Stimulated activated naive CD8-positive, alpha-beta T cell treated with anti-CD3 and anti-CD28 coated beads, Interleukin-15, amount 100 ng/mL, for 72 hours (primary cell): Measurements from ENCODE around the gene ZFPM1.
A peak's percentile ranks its signal among the peaks of the same experiment; 100 is the strongest.

Source experiments
- ATAC-seq: fragments of 150-1000 bp; cut with Tn5 transposase; 2 replicates; pipeline ENCODE4 v1.10.0; 2021; ENCODE audit warnings: mild to moderate bottlenecking, moderate library complexity
- DNase-seq, 2 donors: peaks; one replicate each; pipeline ENCODE4 v3.0.0; 2021 to 2022
- H3K27ac Mint-ChIP-seq, 2 donors: one replicate each; pipeline ENCODE4 v1.8.0; 2022; ENCODE audit warnings: mild to moderate bottlenecking in 2 of 2, mixed read lengths in 2 of 2, moderate library complexity in 2 of 2
- H3K27me3 Mint-ChIP-seq: one replicate; pipeline ENCODE4 v1.8.0; 2022; ENCODE audit warnings: mixed read lengths
- H3K4me1 Mint-ChIP-seq: one replicate; pipeline ENCODE4 v1.8.0; 2022; ENCODE audit warnings: mild to moderate bottlenecking, mixed read lengths
- H3K4me3 Mint-ChIP-seq, 2 donors: one replicate each; pipeline ENCODE4 v1.8.0; 2022; ENCODE audit warnings: mild to moderate bottlenecking in 2 of 2, mixed read lengths in 2 of 2, moderate library complexity in 1 of 2
- H3K9me3 Mint-ChIP-seq, 2 donors: one replicate each; pipeline ENCODE4 v1.8.0; 2022; ENCODE audit warnings: mixed read lengths in 2 of 2

ZFPM1 gene

GRCh38 chr16:88438084-88438870, 14.8 kb upstream of the ZFPM1 start:
- H3K4me1 Mint-ChIP-seq, result peaks cover 5% of the 10 kb centered on the region
- no peak overlapping the region for H3K27ac Mint-ChIP-seq
- ATAC-seq (no peak), DNase-seq (no peak)
- no peaks in the 10 kb centered on the region for H3K9me3 Mint-ChIP-seq
- H3K4me3 Mint-ChIP-seq, result no peak overlapping the region
- no peaks in the 10 kb centered on the region for H3K27me3 Mint-ChIP-seq

GRCh38 chr16:88439016-88439415, 14.1 kb upstream of the ZFPM1 start:
- Mint-ChIP-seq H3K9me3 (no peaks in the 10 kb centered on the region), H3K27ac (no peak overlapping the region), H3K4me1 (peaks cover 12% of the 10 kb centered on the region), H3K4me3 (no peak overlapping the region), H3K27me3 (no peaks in the 10 kb centered on the region)
- ATAC-seq (no peak), DNase-seq (no peak)

GRCh38 chr16:88439706-88440105, 13.4 kb upstream of the ZFPM1 start:
- H3K27me3 Mint-ChIP-seq, result no peaks in the 10 kb centered on the region
- H3K27ac Mint-ChIP-seq, result no peak overlapping the region
- no peak for ATAC-seq

GRCh38 chr16:88440111-88440510, 13.0 kb upstream of the ZFPM1 start:
- no peaks in the 10 kb centered on the region for H3K27me3 Mint-ChIP-seq
- H3K9me3 Mint-ChIP-seq, result no peaks in the 10 kb centered on the region
- ATAC-seq (no peak), DNase-seq (no peak)
- H3K27ac Mint-ChIP-seq, result no peak overlapping the region
- H3K4me3 Mint-ChIP-seq, result no peak overlapping the region
- peaks cover 12% of the 10 kb centered on the region for H3K4me1 Mint-ChIP-seq

More at GRCh38 chr16:88439706-88440105, 13.4 kb upstream of the ZFPM1 start:
- DNase-seq, result no peak
- Mint-ChIP-seq H3K9me3 (no peaks in the 10 kb centered on the region), H3K4me1 (peaks cover 12% of the 10 kb centered on the region), H3K4me3 (no peak overlapping the region)

GRCh38 chr16:88440686-88441405, 12.2 kb upstream of the ZFPM1 start:
- H3K4me1 Mint-ChIP-seq, result peaks cover 12% of the 10 kb centered on the region
- H3K9me3 Mint-ChIP-seq, result no peaks in the 10 kb centered on the region
- H3K4me3 Mint-ChIP-seq, result no peak overlapping the region
- no peak for ATAC-seq
- H3K27me3 Mint-ChIP-seq, result no peaks in the 10 kb centered on the region
- H3K27ac Mint-ChIP-seq, result no peak overlapping the region
- no peak for DNase-seq

GRCh38 chr16:88441460-88441859, 11.6 kb upstream of the ZFPM1 start:
- Mint-ChIP-seq H3K4me3 (no peak overlapping the region), H3K27me3 (no peaks in the 10 kb centered on the region), H3K9me3 (no peaks in the 10 kb centered on the region), H3K27ac (no peak overlapping the region), H3K4me1 (peaks cover 12% of the 10 kb centered on the region)
- ATAC-seq (no peak), DNase-seq (no peak)

- no peak for ATAC-seq
- no peaks in the 10 kb centered on the region for H3K27me3 Mint-ChIP-seq
- no peak overlapping the region for H3K27ac Mint-ChIP-seq
These were observed 10.7 kb upstream of the ZFPM1 start for GRCh38 chr16:88442383-88442726.

GRCh38 chr16:88442727-88443576, 10.1 kb upstream of the ZFPM1 start:
- no peaks in the 10 kb centered on the region for H3K9me3 Mint-ChIP-seq
- H3K4me3 Mint-ChIP-seq, result peak overlapping the region in 1 of 2 donors; percentile 29
- DNase-seq (peak; percentile 82 to 84), ATAC-seq (peak; percentile 85)
- H3K4me1 Mint-ChIP-seq, result peaks cover 12% of the 10 kb centered on the region
- H3K27ac Mint-ChIP-seq, result no peak overlapping the region
- no peaks in the 10 kb centered on the region for H3K27me3 Mint-ChIP-seq

More at GRCh38 chr16:88442383-88442726, 10.7 kb upstream of the ZFPM1 start:
- H3K4me3 Mint-ChIP-seq, result no peak overlapping the region
- peaks cover 12% of the 10 kb centered on the region for H3K4me1 Mint-ChIP-seq
- no peaks in the 10 kb centered on the region for H3K9me3 Mint-ChIP-seq
- DNase-seq, result no peak

- Mint-ChIP-seq H3K9me3 (no peaks in the 10 kb centered on the region), H3K27me3 (no peaks in the 10 kb centered on the region), H3K4me3 (no peak overlapping the region), H3K27ac (no peak overlapping the region), H3K4me1 (peaks cover 23% of the 10 kb centered on the region)
- ATAC-seq (no peak), DNase-seq (no peak)
These were observed 8.1 kb upstream of the ZFPM1 start for GRCh38 chr16:88444826-88445582.

- H3K27me3 Mint-ChIP-seq, result no peaks in the 10 kb centered on the region
- no peak overlapping the region for H3K27ac Mint-ChIP-seq
- no peak for ATAC-seq
These were observed 7.5 kb upstream of the ZFPM1 start for GRCh38 chr16:88445583-88445960.

GRCh38 chr16:88446061-88446460, 7.0 kb upstream of the ZFPM1 start:
- H3K4me3 Mint-ChIP-seq, result no peak overlapping the region
- H3K27me3 Mint-ChIP-seq, result no peaks in the 10 kb centered on the region
- ATAC-seq (no peak), DNase-seq (no peak)
- H3K9me3 Mint-ChIP-seq, result no peaks in the 10 kb centered on the region
- H3K27ac Mint-ChIP-seq, result no peak overlapping the region
- peaks cover 26% of the 10 kb centered on the region for H3K4me1 Mint-ChIP-seq

More at GRCh38 chr16:88445583-88445960, 7.5 kb upstream of the ZFPM1 start:
- Mint-ChIP-seq H3K9me3 (no peaks in the 10 kb centered on the region), H3K4me3 (no peak overlapping the region), H3K4me1 (peaks cover 23% of the 10 kb centered on the region)
- DNase-seq, result no peak

- H3K4me3 Mint-ChIP-seq, result no peak overlapping the region
- no peak overlapping the region for H3K27ac Mint-ChIP-seq
- H3K27me3 Mint-ChIP-seq, result no peaks in the 10 kb centered on the region
- ATAC-seq, result no peak
- H3K9me3 Mint-ChIP-seq, result no peaks in the 10 kb centered on the region
- peaks cover 33% of the 10 kb centered on the region for H3K4me1 Mint-ChIP-seq
- DNase-seq, result no peak
These were observed 6.3 kb upstream of the ZFPM1 start for GRCh38 chr16:88446736-88447135.

GRCh38 chr16:88447881-88448280, 5.2 kb upstream of the ZFPM1 start:
- ATAC-seq, result no peak

GRCh38 chr16:88448461-88449266, 4.4 kb upstream of the ZFPM1 start:
- Mint-ChIP-seq H3K9me3 (no peaks in the 10 kb centered on the region), H3K4me1 (peaks cover 34% of the 10 kb centered on the region), H3K27ac (peak overlapping the region in 1 of 2 donors; percentile 16), H3K4me3 (no peak overlapping the region), H3K27me3 (no peaks in the 10 kb centered on the region)
- DNase-seq, result no peak
- ATAC-seq, result no peak

More at GRCh38 chr16:88447881-88448280, 5.2 kb upstream of the ZFPM1 start:
- Mint-ChIP-seq H3K27ac (peak overlapping the region in 1 of 2 donors; percentile 79), H3K4me3 (no peak overlapping the region), H3K9me3 (no peaks in the 10 kb centered on the region), H3K4me1 (peaks cover 42% of the 10 kb centered on the region), H3K27me3 (no peaks in the 10 kb centered on the region)
- DNase-seq, result no peak
